GM21360 (cell line): Measurements from ENCODE around the gene ANKFY1.

Experiments
- ATAC-seq: cut with Tn5 transposase; IDR thresholded peaks from one replicate; pipeline ENCODE4 v1.9.1; 2021; ENCODE audit warnings: mild to moderate bottlenecking, moderate library complexity; ENCODE audit not compliant: unreplicated experiment

Gene ANKFY1

GRCh38 chr17:4179071-4179470, 84.7 kb downstream of the ANKFY1 start:
- ATAC-seq: no peak

GRCh38 chr17:4178651-4179050, 85.1 kb downstream of the ANKFY1 start:
- no peak for ATAC-seq

- no peak for ATAC-seq
Measured at GRCh38 chr17:4177806-4178205, 86.0 kb downstream of the ANKFY1 start.

- ATAC-seq: no peak
Measured at GRCh38 chr17:4176808-4177472, 86.8 kb downstream of the ANKFY1 start.

DNA sequence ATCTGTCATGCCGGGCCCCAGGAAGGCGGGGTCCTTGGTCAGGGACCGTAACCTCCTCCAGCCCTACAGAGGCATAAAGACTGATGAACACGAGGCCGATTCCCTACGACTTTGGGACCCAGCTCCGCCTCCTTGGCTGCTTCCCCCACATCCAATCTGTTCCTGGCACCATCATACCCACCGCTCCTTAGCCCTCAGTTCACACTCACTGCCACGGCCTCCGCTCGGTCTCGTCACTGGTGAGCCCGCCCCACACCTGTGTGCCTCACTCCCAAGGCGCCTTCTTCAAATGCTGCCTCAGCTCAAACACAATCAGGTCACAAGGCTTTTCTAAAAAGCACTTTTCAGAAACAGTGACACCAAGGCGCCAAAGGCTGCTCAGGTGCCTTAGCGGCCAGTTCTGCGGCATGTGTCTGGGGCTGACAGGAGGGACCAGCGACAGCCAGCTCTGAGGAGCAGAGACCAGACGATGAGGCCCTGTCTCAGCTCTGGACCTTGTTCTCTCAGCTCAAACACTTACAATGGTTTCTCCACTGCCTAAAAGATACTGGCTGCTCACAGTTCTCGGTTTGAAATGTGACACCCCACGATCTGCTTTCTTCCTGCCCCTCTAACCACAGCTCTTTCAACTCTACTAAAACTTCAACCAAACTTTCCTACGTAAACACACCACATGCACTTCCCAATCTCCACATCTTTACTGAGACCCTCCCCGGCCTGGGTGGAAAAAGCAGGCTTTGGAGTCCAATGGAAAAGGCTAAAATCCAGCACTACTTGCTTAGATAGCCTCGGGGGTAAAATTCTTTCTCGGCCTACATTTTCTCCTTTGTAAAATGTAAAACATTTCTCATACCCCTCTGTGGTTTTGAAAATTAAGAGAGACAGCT, 87.6 kb downstream of the ANKFY1 start:
- no peak for ATAC-seq

DNA sequence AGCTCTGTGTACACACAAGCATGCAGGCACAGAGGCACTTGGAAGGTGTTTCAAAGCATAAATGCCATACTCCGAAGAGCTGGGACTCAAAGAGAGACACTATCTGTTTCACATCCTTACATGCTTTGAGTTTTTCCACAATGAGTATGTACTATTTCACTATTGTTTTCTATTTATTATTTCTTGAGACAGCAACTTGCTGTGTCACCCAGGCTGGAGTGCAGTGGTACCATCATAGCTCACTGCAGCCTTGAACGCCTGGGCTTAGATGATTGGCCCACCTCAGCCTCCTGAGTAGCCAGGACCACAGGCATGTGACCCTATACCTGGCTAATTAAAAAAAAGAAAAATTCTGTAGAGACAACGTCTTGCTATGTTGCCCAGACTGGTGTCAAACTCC, 89.2 kb downstream of the ANKFY1 start:
- ATAC-seq: no peak

DNA sequence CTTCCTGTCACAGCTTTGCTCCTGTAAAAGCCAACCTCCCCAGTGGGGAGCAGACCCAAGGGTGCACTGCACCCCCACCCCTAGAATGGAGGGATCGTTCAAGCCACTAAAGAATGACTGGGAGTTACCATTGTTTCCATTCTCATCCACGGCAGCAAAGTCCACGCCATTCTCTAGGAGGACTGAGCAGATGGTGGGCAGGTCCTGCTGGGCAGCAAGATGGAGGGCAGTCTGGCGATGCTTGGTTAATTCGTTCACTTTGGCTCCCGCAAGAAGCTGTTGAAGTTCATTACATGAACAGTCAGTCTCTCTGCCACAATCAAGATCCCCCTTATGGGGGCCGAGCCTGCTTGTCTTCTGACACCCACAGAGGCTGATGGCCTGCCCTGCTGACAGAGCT, 90.0 kb downstream of the ANKFY1 start:
- no peak for ATAC-seq

DNA sequence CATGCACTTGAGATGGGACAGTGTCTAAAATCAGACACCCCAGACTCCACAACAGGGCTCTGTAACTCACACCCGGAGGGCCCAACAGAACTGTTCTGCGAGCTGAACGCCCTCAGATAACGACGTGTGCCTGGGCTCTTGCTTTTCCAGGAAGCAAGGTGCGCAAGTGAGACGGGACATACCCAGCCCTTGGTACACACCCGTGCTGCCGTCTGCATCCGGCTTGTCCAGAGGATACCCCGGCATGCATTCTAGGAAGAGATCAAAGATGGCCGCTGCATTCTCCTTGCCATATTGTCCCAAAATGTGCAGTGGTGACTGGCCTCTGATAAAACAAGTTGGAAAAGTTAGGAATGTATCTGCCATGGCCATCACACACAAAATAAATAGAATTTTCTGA, 91.4 kb downstream of the ANKFY1 start:
- ATAC-seq: no peak

DNA sequence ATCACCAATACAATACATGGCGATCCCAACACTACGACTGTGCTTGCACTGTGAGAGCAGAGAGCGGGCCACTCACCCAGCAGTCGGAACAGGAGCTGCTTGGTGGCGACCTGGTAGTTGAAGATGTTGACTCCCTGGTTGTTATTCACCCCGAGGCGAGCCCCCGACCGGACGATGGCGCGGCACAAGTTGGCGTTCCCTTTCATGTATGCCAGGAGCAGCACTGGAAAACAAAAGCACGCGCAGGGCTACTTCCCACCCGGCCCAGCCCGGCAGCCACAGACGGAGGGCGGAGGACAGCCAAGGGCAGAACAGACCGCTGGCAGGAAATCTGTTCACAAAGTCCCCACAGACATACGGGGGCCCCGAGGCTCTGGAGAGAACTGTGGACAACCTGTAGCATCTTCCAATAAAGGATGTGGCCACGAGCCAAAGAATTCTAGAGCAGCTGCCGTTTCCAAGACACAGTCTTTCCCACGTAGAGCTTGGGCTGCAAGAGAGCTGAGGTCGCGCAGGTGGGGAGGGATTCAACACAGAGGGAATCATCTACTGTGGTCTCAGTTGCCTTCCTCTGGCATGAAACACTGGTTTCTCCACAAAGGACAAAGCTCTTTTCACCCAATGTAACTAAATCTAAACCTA, 93.0 kb downstream of the ANKFY1 start:
- no peak for ATAC-seq

DNA sequence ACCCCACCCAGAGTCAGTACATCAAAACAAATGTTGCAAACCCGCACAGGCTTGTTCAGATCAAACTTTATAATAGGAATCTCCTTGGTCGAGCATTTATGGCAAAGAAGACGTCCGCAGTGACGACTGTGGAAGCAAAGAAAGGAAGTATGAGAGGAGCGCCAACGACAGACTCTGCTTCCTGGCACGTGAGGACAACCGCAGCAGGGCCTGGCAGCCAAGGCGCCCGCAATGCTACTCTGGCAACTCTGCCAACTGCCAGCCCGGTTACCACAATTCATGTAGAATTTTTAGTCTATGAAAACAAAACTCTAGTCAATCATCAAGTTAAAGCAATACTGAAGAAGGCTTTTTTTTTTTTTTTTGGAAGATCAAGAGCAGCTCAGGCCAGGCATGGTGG, 96.0 kb downstream of the ANKFY1 start:
- ATAC-seq: no peak

GRCh38 chr17:4166419-4166818, 97.4 kb downstream of the ANKFY1 start:
- no peak for ATAC-seq

DNA sequence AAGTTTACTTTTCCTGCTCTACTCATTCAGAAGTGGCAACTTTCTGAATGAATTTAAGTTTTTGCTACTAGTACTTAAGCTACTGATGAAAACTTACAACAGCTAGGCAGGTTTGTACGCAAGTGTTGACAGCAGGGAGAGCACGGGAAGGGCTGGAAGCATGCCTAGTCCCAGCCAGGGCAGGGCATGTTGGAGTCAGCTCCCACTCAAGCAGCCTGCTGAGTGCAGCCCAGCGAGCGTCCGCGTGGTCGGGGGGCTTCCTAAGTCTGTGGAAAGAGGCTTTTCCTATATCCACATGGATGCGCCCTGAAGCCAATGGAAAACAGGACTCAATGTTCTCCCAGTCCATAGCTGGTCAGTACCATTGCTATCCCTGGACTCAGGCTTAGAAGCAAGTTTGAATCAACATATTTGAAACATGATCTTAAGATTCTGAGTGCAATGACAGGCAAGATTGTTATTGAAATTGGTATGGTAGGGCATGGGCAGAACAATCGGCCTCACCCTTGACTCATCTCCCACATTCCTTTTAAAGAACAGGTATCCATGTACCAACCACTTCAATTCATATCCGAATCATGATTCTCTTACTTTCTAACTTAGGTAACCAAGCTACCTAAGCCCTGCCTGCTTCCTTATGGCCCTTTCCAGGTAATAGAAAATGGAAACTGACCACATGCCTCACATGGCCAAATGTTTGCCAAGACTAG, 98.3 kb downstream of the ANKFY1 start:
- no peak for ATAC-seq

DNA sequence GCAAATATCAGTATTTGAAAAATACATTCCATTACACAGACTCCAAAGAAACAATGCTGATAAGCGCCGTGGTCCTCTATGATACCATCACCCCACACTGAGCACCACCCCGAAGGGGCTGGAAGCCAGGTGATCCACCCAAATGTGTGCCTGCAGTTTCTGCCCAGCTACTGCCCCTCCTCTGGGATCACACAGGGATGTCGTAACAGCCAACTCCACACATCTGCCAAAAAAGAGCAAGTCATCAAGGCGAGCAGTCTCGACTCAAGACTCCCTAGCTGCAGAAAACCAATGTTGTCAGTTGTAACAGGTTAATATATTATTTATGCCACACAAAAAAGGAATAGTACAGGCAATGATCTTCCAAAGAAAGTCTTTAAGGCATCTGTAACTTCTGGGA, 99.8 kb downstream of the ANKFY1 start:
- no peak for ATAC-seq

DNA sequence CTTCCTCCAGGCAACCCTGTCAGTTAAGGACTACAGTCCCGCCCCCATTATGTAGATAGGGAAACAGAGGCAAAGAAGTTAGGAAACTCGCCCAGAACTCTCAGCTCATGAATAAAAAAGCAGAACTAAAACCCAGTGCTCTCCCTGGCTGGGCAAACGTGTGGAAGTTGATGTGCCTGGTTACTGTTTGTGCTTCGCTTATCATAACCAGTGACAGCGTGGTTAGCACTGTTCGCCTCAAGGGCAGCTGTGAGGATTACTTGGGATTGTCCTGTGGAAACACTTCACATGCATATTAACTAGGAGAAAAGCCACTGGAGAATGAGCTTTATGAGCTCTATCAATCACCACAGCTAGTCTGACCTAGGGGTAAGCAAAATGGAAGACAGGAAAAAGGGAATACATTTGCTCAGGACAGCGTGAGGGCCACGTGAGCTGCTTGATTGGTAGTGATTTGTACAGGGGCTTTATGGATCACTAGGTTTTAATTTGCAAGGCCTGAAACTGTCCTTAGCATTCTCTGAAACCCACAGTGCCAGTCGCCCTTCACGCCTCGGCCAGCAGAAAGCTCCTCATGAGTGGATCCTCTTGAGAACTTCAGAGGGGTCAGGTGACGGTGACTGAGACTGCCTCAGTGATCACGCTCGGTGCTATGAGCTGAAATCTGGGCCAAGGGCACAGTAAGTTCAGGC, 100.9 kb downstream of the ANKFY1 start:
- no peak for ATAC-seq

- ATAC-seq: no peak
Measured at GRCh38 chr17:4162321-4162720, 101.5 kb downstream of the ANKFY1 start.

GRCh38 chr17:4161967-4162305, 101.8 kb downstream of the ANKFY1 start:
- no peak for ATAC-seq

DNA sequence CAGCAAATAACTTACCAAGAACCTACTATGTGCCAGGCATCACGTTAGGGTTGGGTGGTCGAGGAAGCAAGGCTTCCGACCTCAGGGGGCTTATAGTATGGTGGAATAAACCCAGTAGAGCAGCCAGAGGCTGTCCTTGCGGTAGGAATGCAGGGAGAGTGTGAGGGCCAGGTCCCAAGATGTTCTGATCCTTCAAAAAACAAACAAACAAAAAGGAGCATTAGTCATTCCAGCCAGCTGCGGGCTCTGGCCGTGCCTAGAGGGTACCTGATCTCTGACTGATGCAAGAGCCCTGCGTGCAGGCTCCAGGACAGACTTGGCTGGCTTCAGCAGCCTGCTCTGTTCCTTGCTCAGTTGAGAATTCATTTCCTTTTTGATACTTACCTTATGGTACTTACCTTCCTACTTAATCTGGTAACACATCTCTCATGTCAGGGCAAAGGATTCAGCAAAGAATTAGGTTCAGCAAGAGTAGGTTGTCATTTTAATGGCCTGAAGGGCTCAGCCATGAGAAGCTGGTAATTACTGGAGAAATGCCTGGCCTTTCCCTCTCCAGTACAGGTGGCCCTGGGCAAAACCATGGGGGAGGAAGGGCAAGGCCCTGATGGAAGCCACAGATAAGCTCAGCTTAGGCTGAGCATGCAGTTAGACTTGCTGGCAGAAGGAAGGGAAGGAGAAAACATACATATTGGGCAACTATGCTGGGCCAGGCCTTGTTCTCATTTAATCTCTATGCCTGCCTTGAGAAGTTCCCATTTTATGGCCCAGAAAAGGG, 102.4 kb downstream of the ANKFY1 start:
- ATAC-seq: no peak

- no peak for ATAC-seq
Measured at GRCh38 chr17:4160294-4160859, 103.4 kb downstream of the ANKFY1 start.

DNA sequence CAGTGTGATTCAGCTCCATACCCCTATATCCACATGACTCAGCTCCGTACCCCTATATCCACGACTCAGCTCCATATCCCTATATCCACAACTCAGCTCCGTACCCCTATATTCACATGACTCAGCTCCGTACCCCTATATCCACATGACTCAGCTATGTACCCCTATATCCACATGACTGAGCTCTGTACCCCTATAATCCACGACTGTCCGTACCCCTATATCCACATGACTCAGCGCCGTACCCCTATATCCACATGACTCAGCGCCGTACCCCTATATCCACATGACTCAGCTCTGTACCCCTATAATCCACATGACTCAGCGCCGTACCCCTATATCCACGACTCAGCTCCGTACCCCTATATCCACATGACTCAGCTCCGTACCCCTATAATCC, 104.0 kb downstream of the ANKFY1 start:
- ATAC-seq: no peak
